NCI-H2171 treated with DMSO at 0.1 percent for 48 hours (cell line): ENCODE measurements around the gene TPX2.
"Not testable (repeated sequence)": the region's sequence is repeated elsewhere in the genome, so short reads cannot be mapped to it uniquely, and the experiment has no call there.

Source experiments
- DNase-seq: peaks from one replicate; lab custom pipeline; 2025; lab: John Stamatoyannopoulos, UW

TPX2 gene

DNA sequence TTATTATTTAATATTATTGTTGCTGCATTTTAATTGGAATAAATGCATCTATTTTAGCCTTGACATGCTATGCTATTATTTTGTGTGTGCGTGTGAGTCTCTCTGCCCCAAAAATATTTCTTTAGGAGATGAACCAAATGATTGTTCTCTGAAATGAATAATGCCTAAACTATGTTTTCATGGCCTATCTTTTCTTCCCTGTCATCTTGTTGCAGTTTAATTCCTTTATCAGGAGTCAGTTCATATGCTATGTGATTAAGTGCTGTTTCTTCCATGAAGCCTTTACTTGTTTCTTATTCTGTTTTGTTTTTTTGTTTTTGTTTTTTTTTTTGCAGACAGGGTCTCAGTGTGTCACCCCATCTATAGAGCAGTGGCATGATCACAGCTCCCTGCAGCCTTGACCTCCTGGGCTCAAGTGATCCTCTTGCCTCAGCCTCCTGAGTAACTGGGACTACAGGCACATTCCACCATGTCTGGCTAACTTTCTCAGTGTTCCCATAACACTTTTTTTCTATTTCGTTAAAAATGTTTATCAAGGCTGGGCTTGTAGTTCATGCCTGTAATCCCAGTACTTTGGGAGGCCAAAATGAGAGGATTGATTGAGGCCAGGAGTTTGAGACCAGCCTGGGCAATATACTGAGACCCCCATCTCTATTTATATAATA is 25.7 kb downstream of the TPX2 start:
- DNase-seq = no peak

GRCh38 chr20:31767805-31768204 is 28.7 kb downstream of the TPX2 start:
- no peak for DNase-seq

GRCh38 chr20:31769681-31770080 is 30.6 kb downstream of the TPX2 start:
- no peak for DNase-seq

GRCh38 chr20:31770243-31770642 is 31.2 kb downstream of the TPX2 start:
- DNase-seq = no peak

DNA sequence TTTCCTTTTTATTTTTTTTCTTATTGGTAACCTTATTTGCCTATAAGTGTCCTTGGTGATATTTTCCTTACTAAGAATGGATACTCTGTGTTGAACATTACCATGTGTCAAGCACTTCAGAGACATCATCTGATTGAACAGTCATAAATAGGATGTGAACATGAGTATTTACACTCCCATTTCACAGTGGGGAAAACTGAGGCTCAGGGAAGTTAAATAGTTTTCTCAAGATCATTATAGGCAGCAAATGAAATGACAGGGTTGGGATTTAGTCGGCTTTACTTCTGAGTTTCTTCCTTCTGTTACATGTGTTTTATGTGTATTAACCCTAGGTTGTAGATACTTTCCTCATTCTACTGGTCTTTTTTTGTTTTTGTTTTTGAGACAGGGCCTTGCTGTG is 35.3 kb downstream of the TPX2 start:
- no peak for DNase-seq

- DNase-seq = no peak
Measured at GRCh38 chr20:31780839-31781238, 41.7 kb downstream of the TPX2 start.

DNA sequence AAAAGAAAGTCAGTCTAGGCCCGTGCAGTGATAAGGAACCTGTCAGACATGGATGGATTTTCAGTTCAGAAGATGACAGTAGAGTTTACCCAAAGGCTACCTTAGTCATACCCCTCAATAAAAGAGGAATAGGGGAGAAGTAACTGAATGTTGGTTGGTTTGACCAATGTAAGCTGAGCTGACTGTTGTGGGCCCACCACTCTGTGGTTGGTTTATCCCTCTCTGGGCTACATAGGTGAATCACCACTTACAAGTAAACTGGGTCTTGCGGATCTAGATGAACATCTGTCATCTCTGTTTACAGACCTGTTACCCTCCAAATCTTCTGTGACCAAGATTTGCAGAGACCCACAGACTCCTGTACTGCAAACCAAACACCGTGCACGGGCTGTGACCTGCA is 42.9 kb downstream of the TPX2 start:
- no peak for DNase-seq

DNA sequence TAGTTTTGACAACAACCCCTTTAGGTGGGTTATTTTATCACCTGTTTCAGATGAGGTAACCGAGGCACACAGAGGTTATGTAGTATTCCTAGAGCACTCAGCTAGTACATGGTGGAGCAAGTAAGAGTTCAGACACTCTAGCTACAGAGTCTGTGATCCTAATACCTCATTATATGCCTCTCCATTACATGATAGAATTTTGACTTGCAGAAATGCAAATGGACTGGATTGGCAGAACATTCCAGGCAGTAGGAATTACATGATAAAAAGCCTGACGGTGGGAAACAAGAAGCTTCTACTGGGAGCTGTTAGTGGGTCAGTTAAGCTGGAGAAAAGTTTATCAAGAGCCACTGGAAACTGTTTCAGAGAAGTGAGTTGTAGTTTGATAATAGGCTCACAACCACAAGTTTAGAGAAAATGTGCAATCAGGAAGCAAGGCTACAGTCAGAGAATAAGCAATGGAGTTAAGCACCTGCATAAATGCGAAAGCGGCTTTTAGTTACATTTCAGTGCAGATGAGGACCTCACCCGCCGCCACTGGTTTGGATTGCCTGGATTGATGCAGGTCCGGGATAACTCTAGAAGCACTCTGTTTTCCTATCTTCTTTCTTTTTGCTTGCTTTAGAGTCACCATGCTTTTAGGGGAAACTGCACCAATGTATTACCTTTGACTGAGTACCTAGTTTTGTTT is 45.4 kb downstream of the TPX2 start:
- no peak for DNase-seq

DNA sequence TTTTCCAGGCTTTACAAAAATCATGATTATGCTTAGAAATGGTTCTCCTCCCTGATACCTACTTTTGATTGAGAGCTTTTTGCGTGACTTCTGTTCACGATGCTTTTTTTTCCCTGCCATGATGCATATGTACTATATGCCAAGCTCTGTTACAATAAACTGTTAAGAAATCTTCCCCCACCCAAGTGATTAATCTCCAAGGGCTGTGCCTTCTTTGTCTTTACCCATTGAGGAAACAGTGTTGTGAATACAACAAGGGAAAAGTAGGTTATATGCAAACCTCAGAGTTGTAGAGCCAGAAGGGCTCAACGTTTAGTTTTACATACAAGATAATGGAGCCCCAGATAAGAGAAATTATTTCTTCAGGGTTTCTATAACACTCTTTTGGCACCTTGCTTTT is 46.0 kb downstream of the TPX2 start:
- no peak for DNase-seq

- no peak for DNase-seq
Measured at GRCh38 chr20:31788578-31788977, 49.5 kb downstream of the TPX2 start.

GRCh38 chr20:31790401-31790800 is 51.3 kb downstream of the TPX2 start:
- DNase-seq = no peak

- no peak for DNase-seq
Measured at GRCh38 chr20:31797364-31797763, 58.3 kb downstream of the TPX2 start.

GRCh38 chr20:31801508-31801907 is 62.4 kb downstream of the TPX2 start:
- no peak for DNase-seq

DNA sequence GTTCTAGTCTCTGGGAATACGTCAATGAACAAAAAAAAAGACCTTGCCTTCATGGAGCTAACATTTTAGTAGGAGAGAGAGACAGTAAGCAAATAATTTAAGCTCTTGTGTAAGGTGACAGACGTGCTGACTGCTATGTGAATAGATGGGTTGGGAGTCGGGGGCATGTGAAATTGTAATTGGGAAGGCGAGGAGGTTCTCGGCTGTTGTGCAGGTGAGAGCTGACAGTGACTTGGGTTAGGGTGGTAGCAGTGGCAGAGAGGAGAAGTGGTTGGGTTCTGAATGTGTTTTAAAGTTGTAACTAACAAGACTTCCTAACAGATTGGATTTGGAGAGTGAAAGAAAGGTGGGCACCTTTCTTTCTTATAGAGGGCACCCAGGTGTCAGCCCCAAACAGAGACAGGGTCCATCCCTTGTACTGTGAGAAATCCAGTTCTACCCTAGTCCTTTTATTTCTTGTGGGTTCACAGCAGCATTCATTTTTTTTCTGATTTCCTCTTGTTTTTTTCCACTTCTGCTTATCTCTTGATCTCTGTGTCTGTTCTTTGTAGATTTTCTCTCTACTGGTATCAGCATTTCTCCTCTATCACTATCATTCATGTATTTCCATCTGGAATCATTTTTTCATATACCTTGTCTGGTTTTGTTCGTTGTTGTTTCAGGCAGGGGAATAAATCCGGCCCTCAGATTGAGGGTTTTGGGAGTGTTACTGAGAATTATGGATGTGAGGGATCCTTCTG is 64.6 kb downstream of the TPX2 start:
- DNase-seq = no peak

- DNase-seq = no peak
Measured at GRCh38 chr20:31806564-31807355, 67.7 kb downstream of the TPX2 start.

- DNase-seq = no peak
Measured at GRCh38 chr20:31808481-31808880, 69.4 kb downstream of the TPX2 start.

DNA sequence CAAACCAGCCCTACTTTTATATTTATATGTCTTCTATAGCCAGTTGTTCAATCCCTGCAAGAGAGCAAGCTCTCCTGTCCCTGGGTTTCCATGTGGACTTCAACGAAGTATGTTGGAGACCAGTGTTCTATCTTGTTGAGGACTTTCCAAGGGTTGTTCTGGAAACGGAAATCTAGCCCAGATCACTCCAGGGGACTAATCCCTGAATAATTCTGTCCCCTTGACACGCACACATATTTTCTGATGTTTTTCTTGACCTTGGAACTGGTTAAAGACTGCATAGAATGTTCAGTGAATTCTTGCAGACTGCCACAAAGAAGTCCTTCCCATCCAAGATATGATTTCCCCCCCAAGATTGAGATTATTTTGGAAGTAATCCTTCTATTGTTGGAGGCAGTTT is 70.6 kb downstream of the TPX2 start:
- DNase-seq = no peak

DNA sequence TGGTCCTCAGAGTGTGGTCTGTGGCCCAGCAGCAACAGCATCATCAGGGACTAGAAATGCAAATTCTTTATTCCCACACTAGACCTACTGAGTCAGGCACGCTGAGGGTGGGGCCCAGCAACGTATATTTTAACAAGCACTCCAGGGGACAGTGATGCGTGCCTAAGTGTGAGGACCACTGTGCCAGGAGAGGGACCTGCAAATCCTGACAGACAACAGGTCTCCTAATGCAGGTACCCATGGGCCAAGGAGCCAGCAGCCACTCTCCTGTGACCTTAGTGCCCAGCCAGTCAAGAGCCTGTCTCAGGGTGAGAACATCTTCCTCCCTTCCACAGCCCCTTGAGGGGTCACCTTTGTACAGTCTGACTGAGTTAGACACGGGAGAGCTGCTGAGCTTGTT is 72.1 kb downstream of the TPX2 start:
- no peak for DNase-seq

GRCh38 chr20:31811796-31812728 is 73.0 kb downstream of the TPX2 start:
- DNase-seq = no peak

DNA sequence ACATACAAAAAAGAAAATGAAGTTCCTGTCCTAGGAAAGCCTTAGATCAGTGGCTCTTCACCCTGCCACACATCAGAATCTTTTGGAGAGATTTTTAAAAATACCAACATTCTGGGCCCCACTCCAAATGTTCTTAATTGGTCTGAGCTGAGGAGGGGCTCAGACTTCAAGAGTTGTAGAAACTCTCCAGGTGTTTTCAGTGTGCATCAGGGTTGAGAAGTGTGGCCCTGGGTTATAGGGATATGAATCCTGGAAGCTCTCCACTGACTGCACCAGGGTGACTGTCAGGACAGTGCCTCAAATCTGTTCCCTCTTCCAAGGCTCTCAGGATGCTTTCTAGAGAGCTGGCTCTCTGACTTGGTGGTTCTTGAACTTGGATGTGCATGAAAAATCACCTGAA is 74.5 kb downstream of the TPX2 start:
- DNase-seq = no peak

DNA sequence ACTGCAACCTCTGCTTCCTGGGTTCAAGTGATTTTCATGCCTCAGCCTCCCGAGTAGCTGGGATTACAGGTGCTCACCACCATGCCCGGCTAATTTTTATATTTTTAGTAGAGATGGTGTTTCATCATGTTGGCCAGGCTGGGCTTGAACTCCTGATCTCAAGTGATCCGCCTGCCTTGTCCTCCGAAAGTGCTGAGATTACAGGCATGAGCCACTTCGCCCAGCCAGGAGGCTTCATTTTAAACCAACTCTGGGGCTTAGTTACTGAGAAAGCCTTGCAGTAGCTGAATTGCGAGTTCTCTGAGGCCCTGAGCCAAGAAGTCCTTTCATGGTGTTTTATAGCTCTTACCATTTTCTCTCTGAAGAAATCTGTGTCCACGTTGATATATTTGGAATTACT is 75.1 kb downstream of the TPX2 start:
- not testable (repeated sequence) for DNase-seq
